Mesenchymal stem cell (in vitro differentiated cells and primary cell): ENCODE measurements around the gene CHRM3.

Source experiments
- DNase-seq: peaks from one replicate; pipeline ENCODE4 v3.0.0-alpha.2; 2013
- H2AFZ ChIP-seq: one replicate; pipeline ENCODE4 v1.6.1; 2013; ENCODE audit warnings: low read depth, mild to moderate bottlenecking, control low read depth, inconsistent platforms, low read length, moderate library complexity
- H2AK5ac ChIP-seq: 2 replicates; pipeline ENCODE4 v1.6.1; 2013; ENCODE audit warnings: low read length, moderate library complexity, mild to moderate bottlenecking, inconsistent platforms; ENCODE audit not compliant: severe bottlenecking
- H2BK120ac ChIP-seq: one replicate; pipeline ENCODE4 v1.6.1; 2013; ENCODE audit warnings: low read depth, mild to moderate bottlenecking, inconsistent platforms, low read length, moderate library complexity
- H2BK12ac ChIP-seq, 2 experiments: one replicate each; pipeline ENCODE4 v1.6.1; 2013; ENCODE audit warnings: inconsistent platforms in 2 of 2, low read length in 2 of 2, mild to moderate bottlenecking in 2 of 2, moderate library complexity in 2 of 2, control low read depth in 1 of 2
- H2BK15ac ChIP-seq: one replicate; pipeline ENCODE4 v1.6.1; 2013; ENCODE audit warnings: mild to moderate bottlenecking, low read depth, inconsistent platforms; ENCODE audit not compliant: poor library complexity, severe bottlenecking
- H2BK5ac ChIP-seq: 2 replicates; pipeline ENCODE4 v1.6.1; 2013; ENCODE audit warnings: low read depth, mild to moderate bottlenecking, low read length, control low read depth, inconsistent platforms; ENCODE audit not compliant: poor library complexity, severe bottlenecking
- H3K14ac ChIP-seq, 2 experiments: one replicate each; pipeline ENCODE4 v1.6.1; 2013; ENCODE audit warnings: inconsistent platforms in 2 of 2, low read length in 2 of 2, control low read depth in 1 of 2, mild to moderate bottlenecking in 1 of 2, moderate library complexity in 1 of 2
- H3K18ac ChIP-seq, 2 experiments: one replicate each; pipeline ENCODE4 v1.6.1; 2013; ENCODE audit warnings: inconsistent platforms in 2 of 2, low read length in 2 of 2, control low read depth in 1 of 2, low read depth in 1 of 2, mild to moderate bottlenecking in 1 of 2
- H3K23ac ChIP-seq, 2 experiments: one replicate each; pipeline ENCODE4 v1.6.1; 2013; ENCODE audit warnings: inconsistent platforms in 2 of 2, low read length in 2 of 2, mild to moderate bottlenecking in 2 of 2, moderate library complexity in 2 of 2, control low read depth in 1 of 2
- H3K27ac ChIP-seq: 2 replicates; pipeline ENCODE4 v1.5.1; 2013; ENCODE audit warnings: mild to moderate bottlenecking, moderate library complexity, low read length, control low read depth, inconsistent platforms; ENCODE audit not compliant: poor library complexity, severe bottlenecking
- H3K27me3 ChIP-seq, 2 experiments: 2 replicates each; pipeline versions ENCODE4 v1.6.1 to v1.7.0; 2013; ENCODE audit warnings: low read length in 2 of 2, mild to moderate bottlenecking in 2 of 2, moderate library complexity in 2 of 2, control low read depth in 1 of 2, inconsistent platforms in 1 of 2; ENCODE audit not compliant: control insufficient read depth in 1 of 2, insufficient read depth in 1 of 2
- H3K36me3 ChIP-seq, 2 experiments: 2 replicates each; pipeline versions ENCODE4 v1.6.1 to v1.7.0; 2013; ENCODE audit warnings: low read length in 2 of 2, control low read depth in 1 of 2, inconsistent platforms in 1 of 2, low read depth in 1 of 2, mild to moderate bottlenecking in 1 of 2; ENCODE audit not compliant: insufficient read depth in 2 of 2, control insufficient read depth in 1 of 2
- H3K4ac ChIP-seq, 2 experiments: one replicate each; pipeline ENCODE4 v1.6.1; 2013; ENCODE audit warnings: inconsistent platforms in 2 of 2, low read length in 2 of 2, mild to moderate bottlenecking in 2 of 2, moderate library complexity in 2 of 2, control low read depth in 1 of 2, low read depth in 1 of 2
- H3K4me1 ChIP-seq: 2 replicates; pipeline ENCODE4 v1.6.1; 2013; ENCODE audit warnings: low read depth, low read length, control low read depth; ENCODE audit not compliant: control insufficient read depth, insufficient read depth
- H3K4me2 ChIP-seq: 2 replicates; pipeline ENCODE4 v1.6.1; 2013; ENCODE audit warnings: low read length, mild to moderate bottlenecking, inconsistent platforms; ENCODE audit not compliant: poor library complexity, severe bottlenecking
- H3K4me3 ChIP-seq, 2 experiments: 2 replicates each; pipeline versions ENCODE4 v1.5.1 to v1.7.0; 2013; ENCODE audit warnings: low read length in 2 of 2, mild to moderate bottlenecking in 2 of 2, control low read depth in 1 of 2, low read depth in 1 of 2; ENCODE audit not compliant: insufficient read depth in 1 of 2
- H3K79me1 ChIP-seq: replicated peaks from 2 replicates; pipeline ENCODE4 v1.6.1; 2013; ENCODE audit warnings: mild to moderate bottlenecking, control low read depth, low read length, inconsistent platforms; ENCODE audit not compliant: poor library complexity, severe bottlenecking
- H3K9ac ChIP-seq: 2 replicates; pipeline ENCODE4 v1.7.0; 2013; ENCODE audit warnings: mild to moderate bottlenecking, low read length, moderate library complexity
- H3K9me3 ChIP-seq: 2 replicates; pipeline ENCODE4 v1.7.0; 2013; ENCODE audit warnings: mild to moderate bottlenecking, low read length; ENCODE audit not compliant: control insufficient read depth
- H4K8ac ChIP-seq: one replicate; pipeline ENCODE4 v1.6.1; 2013; ENCODE audit warnings: inconsistent platforms, mild to moderate bottlenecking, low read length, moderate library complexity
- H4K91ac ChIP-seq: one replicate; pipeline ENCODE4 v1.6.1; 2013; ENCODE audit warnings: mild to moderate bottlenecking, low read length, inconsistent platforms
- WGBS: methylation state at CpG from one replicate; pipeline ENCODE4 v1.1.7; 2013; ENCODE audit warnings: mixed read lengths; 5-methylcytosine and 5-hydroxymethylcytosine counted together

Gene CHRM3

GRCh38 chr1:239349699-239350098 is 36.7 kb upstream of the CHRM3 start:
- Histone ChIP-seq H3K27ac (no peak overlapping the region), H3K4me3 (no peak overlapping the region), H3K23ac (no peak overlapping the region), H3K18ac (no peak overlapping the region), H3K9me3 (no peaks in the 10 kb centered on the region), H3K4me2 (no peak overlapping the region), H2BK120ac (no peak overlapping the region), H2BK5ac (no peak overlapping the region), H2AFZ (no peak overlapping the region), H4K8ac (no peak overlapping the region), H3K9ac (no peak overlapping the region), H4K91ac (no peak overlapping the region), H3K14ac (no peak overlapping the region), H3K36me3 (no peaks in the 10 kb centered on the region), H2AK5ac (no peak overlapping the region), H3K27me3 (no peaks in the 10 kb centered on the region), H2BK15ac (no peak overlapping the region), H2BK12ac (no peak overlapping the region), H3K4ac (no peak overlapping the region), H3K79me1 (no peaks in the 10 kb centered on the region), H3K4me1 (no peaks in the 10 kb centered on the region)
- DNase-seq: no peak
- 100% methylated on average over 1 of the region's 6 CpGs for WGBS

DNA sequence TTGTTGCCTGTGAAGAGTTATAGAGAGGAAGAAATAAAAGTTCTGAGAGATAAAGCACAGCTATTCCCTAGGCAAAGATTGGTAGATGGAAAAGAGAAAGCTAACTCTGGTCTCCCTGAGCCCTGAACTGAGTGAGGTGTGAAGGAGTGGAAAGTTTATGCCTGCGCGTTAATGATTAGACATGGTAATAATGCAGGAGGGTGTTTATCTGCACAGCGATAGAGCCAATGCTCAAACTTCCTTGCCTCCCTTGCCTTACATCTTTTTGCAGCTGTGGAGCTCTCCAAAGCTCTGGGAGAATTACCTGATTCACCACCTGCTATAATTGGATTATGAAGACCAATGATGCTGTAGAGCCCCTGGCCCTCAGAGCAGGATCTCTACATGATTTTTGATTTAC is 32.8 kb upstream of the CHRM3 start:
- WGBS: 85% methylated on average over 3 of the region's 3 CpGs
- H3K36me3 ChIP-seq: no peaks in the 10 kb centered on the region

DNA sequence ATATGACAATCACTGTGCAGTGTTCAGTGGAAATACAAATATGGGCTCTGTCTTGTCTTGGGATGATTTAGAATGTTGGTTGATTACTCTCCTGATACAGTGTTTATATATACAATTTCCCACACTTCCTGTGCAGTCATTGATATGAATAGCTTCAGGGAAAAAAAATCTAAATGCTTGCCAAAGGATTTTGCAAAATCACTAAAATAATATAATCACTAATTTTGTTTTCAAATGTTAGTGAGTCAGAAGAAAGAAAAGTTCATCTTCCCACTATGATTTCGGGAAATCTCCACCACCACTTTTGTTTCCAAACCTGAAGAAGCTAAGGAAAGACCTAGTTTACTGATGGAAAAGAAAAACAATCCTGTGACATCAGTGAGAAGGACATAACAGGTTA is 32.1 kb upstream of the CHRM3 start:
- Histone ChIP-seq H3K23ac (no peak overlapping the region), H3K27me3 (no peaks in the 10 kb centered on the region), H2BK15ac (no peak overlapping the region), H3K4ac (no peak overlapping the region), H2AK5ac (no peak overlapping the region), H3K14ac (no peak overlapping the region), H4K91ac (no peak overlapping the region), H3K9ac (no peak overlapping the region), H3K36me3 (no peaks in the 10 kb centered on the region), H3K4me3 (no peak overlapping the region), H4K8ac (no peak overlapping the region), H3K79me1 (no peaks in the 10 kb centered on the region), H2AFZ (no peak overlapping the region), H3K4me1 (no peaks in the 10 kb centered on the region), H3K9me3 (no peaks in the 10 kb centered on the region), H3K4me2 (no peak overlapping the region), H2BK120ac (no peak overlapping the region), H3K18ac (no peak overlapping the region), H2BK5ac (no peak overlapping the region), H2BK12ac (no peak overlapping the region), H3K27ac (no peak overlapping the region)
- no peak for DNase-seq
- no CpG with 5 or more reads among the region's 1 CpG for WGBS

More for the DNA sequence above, 32.8 kb upstream of the CHRM3 start:
- H4K8ac ChIP-seq: no peak overlapping the region
- no peak overlapping the region for H2BK5ac ChIP-seq
- DNase-seq: no peak
- H3K18ac ChIP-seq: no peak overlapping the region
- H3K4me3 ChIP-seq: no peak overlapping the region
- H2AFZ ChIP-seq: no peak overlapping the region
- no peak overlapping the region for H2BK12ac ChIP-seq
- no peaks in the 10 kb centered on the region for H3K4me1 ChIP-seq
- H3K14ac ChIP-seq: no peak overlapping the region
- no peak overlapping the region for H3K4me2 ChIP-seq
- H2BK120ac ChIP-seq: no peak overlapping the region
- H3K23ac ChIP-seq: no peak overlapping the region
- no peak overlapping the region for H2AK5ac ChIP-seq
- H3K27ac ChIP-seq: no peak overlapping the region
- H3K9ac ChIP-seq: no peak overlapping the region
- no peak overlapping the region for H4K91ac ChIP-seq
- no peak overlapping the region for H2BK15ac ChIP-seq
- H3K4ac ChIP-seq: no peak overlapping the region
- no peaks in the 10 kb centered on the region for H3K79me1 ChIP-seq
- H3K27me3 ChIP-seq: no peaks in the 10 kb centered on the region
- H3K9me3 ChIP-seq: no peaks in the 10 kb centered on the region

GRCh38 chr1:239357867-239358266 is 28.5 kb upstream of the CHRM3 start:
- no peak overlapping the region for H4K91ac ChIP-seq
- WGBS: 95% methylated on average over 2 of the region's 2 CpGs

More at GRCh38 chr1:239357867-239358266, 28.5 kb upstream of the CHRM3 start:
- H3K27ac ChIP-seq: no peak overlapping the region
- no peak overlapping the region for H3K4me2 ChIP-seq
- no peaks in the 10 kb centered on the region for H3K4me1 ChIP-seq
- no peak for DNase-seq
- no peaks in the 10 kb centered on the region for H3K79me1 ChIP-seq
- H2AFZ ChIP-seq: no peak overlapping the region
- H2BK120ac ChIP-seq: no peak overlapping the region
- no peak overlapping the region for H3K4ac ChIP-seq
- H4K8ac ChIP-seq: no peak overlapping the region
- no peaks in the 10 kb centered on the region for H3K9me3 ChIP-seq
- no peak overlapping the region for H2AK5ac ChIP-seq
- H2BK12ac ChIP-seq: no peak overlapping the region
- H3K4me3 ChIP-seq: no peak overlapping the region
- H3K14ac ChIP-seq: no peak overlapping the region
- no peak overlapping the region for H2BK5ac ChIP-seq
- H3K27me3 ChIP-seq: peaks cover 0 to under 1% of the 10 kb centered on the region in 2 experiments
- no peak overlapping the region for H3K23ac ChIP-seq
- no peaks in the 10 kb centered on the region for H3K36me3 ChIP-seq
- H3K9ac ChIP-seq: no peak overlapping the region
- H2BK15ac ChIP-seq: no peak overlapping the region
- no peak overlapping the region for H3K18ac ChIP-seq
